HG03280 (cell line): ENCODE measurements around the gene MMS19.
"Not testable (repeated sequence)": the region's sequence is repeated elsewhere in the genome, so short reads cannot be mapped to it uniquely, and the experiment has no call there.

Experiments
- ATAC-seq: cut with Tn5 transposase; IDR thresholded peaks from one replicate; pipeline ENCODE4 v1.9.1; 2021; ENCODE audit warnings: mild to moderate bottlenecking, moderate library complexity; ENCODE audit not compliant: unreplicated experiment

MMS19 gene

GRCh38 chr10:97468781-97469180 is 29.4 kb downstream of the MMS19 start:
- not testable (repeated sequence) for ATAC-seq

DNA sequence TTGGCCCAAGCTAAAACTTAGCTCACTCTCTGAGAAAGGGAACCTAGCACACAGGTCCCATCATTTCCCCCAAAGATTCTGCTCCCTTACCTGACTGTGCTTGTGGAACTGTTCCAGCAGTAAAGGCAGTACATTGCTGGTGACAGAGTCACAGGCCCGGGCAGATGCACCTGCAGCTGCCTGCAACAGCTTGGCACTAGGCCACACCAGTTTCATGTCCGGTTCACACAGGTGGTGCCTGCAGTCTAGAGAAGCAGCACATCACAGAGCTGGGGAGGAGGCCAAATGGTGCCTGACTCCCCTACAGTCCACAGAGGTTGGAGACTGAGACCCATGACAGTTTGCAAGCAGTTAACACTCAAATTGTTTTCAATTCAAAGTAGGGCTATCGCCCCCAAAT is 30.1 kb downstream of the MMS19 start:
- ATAC-seq = no peak

DNA sequence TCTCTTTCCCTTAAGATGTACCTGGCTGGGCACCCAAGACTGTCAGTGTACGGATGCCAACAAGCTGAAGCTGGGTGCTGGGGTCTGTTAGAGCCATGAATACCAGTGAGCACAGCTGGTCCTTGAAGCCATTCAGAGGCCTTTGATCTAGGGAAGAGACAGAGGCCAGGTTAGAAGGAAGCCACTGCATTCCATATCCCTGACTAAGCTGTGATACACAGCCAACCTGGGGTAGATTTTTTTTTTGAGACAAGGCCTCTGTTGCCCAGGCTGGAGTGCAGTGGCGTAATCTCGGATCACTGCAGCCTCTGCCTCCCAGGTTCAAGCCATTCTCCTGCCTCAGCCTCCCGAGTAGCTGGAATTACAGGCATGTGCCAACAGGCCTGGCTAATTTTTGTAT is 31.5 kb downstream of the MMS19 start:
- no peak for ATAC-seq

GRCh38 chr10:97465982-97466381 is 32.2 kb downstream of the MMS19 start:
- ATAC-seq = no peak

GRCh38 chr10:97464226-97464625 is 34.0 kb downstream of the MMS19 start:
- no peak for ATAC-seq

- no peak for ATAC-seq
Observed at GRCh38 chr10:97463363-97464132, 34.7 kb downstream of the MMS19 start.

- no peak for ATAC-seq
Observed at GRCh38 chr10:97462309-97462708, 35.9 kb downstream of the MMS19 start.

GRCh38 chr10:97459933-97460332 is 38.3 kb downstream of the MMS19 start:
- no peak for ATAC-seq

GRCh38 chr10:97459111-97459510 is 39.1 kb downstream of the MMS19 start:
- ATAC-seq = no peak

DNA sequence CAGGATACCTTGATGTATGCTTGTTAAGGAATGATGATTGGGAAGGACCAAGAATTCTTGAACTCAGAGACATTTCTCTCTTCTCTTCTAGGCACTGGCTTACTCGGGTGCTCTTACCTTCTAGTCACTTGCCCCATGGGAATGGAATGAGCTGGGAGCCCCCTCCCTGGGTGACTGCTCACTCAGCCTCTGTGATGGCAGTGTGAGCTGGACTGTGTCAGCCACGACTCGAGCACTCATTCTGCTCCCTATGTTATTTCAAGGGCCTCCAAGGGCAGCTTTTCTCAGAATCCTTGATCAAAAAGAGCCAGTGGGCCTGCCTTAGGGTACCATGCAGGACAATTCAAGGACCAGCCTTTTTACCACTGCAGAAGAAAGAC is 41.5 kb downstream of the MMS19 start:
- ATAC-seq = no peak

DNA sequence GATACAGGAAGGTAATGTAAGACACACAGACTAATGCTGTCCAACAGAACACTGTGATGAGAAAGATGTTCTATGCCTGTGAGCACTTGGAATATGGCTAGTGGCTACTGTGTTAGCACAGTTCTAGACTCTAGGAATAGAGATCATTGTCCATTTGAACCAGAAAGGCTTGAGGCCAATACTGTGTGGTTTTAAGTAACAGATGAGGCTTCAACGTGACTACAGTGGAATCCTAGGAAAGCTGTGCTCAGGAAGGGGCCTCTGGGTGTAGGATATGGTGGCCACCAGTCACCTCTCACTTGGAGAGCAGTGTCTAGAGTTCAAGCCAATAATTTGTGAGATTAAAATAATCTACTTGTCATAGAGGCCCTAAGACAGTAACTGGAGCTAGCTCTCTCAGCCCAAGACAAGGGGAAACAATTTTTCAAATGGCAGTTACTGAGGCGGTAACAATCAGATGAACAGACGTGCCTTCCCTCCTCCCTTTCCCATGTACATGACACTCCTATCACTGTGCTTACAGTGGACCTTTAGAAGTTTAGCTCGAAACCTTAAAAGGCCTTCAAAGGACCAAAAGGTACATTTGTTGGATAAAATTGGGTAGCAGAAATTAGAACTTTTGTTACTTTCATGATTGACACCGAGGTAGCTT is 42.1 kb downstream of the MMS19 start:
- ATAC-seq = no peak

DNA sequence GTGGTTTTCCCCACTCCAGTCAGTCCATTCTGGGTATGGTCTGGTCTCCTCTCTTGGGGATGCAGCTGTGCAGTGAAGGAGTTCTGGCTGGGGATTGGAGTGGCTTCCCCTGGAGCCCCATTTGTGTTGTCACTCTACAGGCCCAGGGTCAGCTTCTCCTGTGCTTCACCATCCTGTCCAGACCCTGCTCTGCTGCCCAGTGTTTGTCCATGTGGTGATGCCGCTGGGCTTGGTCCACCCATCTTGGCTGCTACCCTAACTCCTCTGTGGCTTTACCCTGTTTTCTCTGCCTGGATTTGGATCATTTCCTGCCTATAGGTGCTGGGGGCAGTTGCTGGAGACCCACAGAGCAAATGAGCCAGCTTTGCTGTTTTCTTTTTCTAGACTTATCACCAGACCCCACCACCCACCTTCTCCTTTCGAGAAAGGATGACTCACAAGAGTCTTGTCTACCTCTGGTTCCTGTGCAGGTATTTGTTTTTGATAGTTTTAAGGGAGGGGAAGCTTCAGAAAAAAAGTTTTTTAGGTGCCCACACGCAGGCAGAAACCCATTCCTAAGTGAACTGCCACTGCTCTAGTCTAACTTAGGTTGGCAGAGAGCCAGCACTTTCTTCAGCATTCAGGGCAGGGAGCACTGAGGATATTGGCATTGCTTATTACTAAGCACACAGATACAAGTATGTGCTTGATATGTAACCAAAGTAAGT is 43.7 kb downstream of the MMS19 start:
- ATAC-seq = no peak

DNA sequence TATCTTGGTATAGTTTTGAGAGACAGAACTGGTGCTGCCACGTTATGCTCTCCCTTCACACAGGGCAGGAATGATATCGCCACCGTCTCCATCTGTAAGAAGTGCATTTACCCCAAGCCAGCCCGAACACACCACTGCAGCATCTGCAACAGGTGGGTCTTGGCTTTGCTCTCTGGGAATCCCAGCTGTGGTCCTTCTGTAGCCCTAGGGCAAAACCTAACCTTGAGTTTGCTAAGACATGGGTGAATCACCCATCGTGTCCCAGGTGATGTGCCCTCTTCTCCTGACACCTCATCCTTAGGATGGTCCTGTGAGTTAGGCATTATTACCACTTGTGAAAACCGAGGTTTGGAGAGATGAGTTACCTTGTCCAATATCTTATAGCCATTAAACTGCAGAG is 45.9 kb downstream of the MMS19 start:
- ATAC-seq = no peak

GRCh38 chr10:97451605-97452004 is 46.6 kb downstream of the MMS19 start:
- no peak for ATAC-seq

GRCh38 chr10:97450828-97451227 is 47.4 kb downstream of the MMS19 start:
- ATAC-seq = no peak

DNA sequence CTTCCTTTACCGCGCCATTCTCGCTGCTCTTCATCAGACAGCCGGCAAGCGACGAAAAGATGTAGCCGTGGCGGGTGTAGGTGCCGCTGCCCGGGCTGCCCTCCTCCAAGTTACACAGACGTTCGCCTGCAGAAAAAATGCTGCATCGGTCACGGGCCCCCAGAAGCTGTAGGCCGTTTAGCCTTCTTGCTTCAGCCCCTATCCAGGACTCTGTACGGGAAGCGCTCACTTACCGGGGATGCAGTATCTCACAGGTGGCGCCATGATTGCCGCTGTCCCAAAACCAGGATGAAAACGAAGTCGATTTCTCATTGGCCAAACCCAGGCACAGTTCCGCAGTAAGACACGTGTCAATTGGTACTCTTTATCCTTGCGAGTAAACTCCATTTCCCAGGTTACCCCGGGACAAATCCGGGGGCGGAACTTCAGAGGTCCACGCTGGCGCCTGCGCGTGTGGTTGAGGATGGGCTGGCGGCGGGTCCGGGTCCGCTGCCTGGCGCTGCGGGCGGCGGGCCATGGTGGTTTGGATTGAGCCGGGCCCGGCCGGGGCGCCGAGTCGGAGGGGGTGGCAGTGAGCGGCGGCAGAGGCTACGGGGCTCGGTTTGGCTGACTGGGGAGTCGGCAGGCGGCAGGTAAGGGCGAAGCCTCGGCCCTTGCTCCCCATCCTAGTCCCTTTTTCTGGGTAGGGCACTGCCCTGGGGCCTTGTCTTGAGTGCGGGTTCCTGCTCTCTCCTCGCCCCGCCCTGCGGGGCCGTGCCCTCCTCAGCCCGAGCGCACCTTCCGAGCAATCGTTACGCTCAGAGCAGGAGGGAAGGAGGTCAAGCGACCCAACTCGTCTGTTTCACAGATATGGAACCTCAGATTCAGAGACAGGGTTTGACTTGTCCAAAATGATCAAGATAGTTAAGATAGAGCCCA is 52.2 kb downstream of the MMS19 start, which contains the start of the genes EXOSC1 and ZDHHC16:
TSS of gene EXOSC1 (minus strand) at position 285 of the 918 bp plus-strand sequence. CDS start at position 264, 21 bp downstream.
TSS of gene ZDHHC16 (plus strand) at position 454 of the 918 bp plus-strand sequence. CDS start 5,501 bp downstream, outside the sequence.
- peak; percentile 97 for ATAC-seq

DNA sequence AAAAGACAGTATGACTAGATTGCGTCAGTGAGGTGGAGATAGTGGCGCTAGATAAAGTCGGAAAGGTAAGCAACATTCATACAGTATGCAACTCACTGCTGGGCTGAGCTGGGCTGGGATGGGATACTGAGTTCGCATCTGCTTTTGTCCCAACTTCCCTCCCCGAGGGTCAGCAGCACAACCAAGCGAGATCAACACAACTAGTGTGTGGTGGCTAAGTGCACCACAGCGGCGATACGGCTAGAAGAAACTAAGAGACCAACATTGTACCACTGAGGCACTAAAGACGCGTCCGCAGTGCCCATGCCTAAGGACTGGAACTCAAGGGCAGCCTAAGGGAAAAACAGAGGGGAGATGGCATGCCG is 52.9 kb downstream of the MMS19 start:
- peak; percentile 7 for ATAC-seq

DNA sequence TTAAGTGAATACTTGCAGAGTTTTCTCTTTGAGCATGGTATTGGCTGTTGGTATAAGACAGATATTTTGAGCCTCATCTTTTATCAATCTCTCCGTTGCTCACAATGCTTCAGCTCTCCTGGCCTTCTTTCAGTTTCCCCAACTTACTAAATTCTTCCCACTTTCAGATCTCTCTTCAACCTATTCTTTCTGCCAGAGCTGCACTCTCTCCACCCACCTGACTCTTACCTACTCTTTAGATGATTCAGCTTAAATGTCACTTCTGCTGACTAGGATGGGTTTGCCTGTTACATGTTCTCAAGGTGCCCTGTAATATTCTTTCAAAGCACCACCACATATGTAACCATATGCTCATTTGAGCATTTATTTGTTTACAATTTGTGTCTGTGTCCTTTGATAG is 54.0 kb downstream of the MMS19 start:
- ATAC-seq = no peak

DNA sequence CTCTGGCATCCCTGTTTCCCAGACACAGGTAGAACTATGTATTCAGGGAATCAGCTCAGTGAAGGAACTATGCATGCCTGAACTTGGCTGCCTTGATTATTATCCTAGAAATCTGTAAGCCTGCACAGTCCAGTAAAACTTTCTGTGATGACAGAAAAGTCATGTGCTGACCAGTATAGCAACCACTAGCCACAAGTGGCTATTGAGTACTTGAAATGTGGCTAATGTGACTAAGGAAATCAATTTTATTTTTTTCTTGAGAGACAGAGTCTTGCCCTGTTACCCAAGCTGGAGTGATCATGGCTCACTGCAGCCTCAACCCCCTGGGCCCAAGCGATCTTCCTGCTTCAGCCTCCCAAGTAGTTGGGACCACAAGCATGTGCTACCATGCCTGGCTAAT is 55.9 kb downstream of the MMS19 start:
- no peak for ATAC-seq

- no peak for ATAC-seq
Observed at GRCh38 chr10:97435211-97435610, 63.0 kb downstream of the MMS19 start.

DNA sequence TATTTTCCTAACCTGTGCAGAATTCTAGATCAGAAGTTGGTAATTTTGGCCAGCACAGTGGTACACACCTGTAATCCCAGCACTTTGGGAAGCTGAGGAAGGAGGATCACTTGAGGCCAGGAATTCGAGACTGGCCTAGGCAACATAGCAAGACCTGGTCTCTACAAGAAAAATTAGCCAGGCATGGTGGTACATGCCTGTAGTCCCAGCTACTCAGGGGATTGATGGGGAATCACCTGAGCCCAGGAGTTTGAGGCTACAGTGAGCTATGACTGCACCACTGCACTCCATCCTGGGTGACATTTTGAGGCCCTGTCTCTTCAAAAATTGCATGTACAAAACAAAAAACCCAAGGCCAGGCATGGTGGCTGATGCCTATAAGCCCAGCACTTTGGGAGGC is 63.7 kb downstream of the MMS19 start:
- no peak for ATAC-seq
